K562 (cell line): ENCODE data around the gene KCNH2. TPM values are rescaled to one million over a fixed set of nuclear protein-coding genes. Genes with fewer than 3 reads are reported as not detected.

Source experiments
- ARID2 ChIP-seq: fragments of 450-650 bp; IDR thresholded peaks from 2 replicates; pipeline ENCODE4 v1.6.1; 2017; ENCODE audit warnings: antibody characterized with exemption, mild to moderate bottlenecking
- CCNT2 ChIP-seq: IDR thresholded peaks from 2 replicates; pipeline ENCODE4 v1.6.1; 2011; ENCODE audit warnings: borderline replicate concordance, low read depth, mild to moderate bottlenecking, moderate library complexity, mixed read lengths, low read length; ENCODE audit not compliant: insufficient read length; ENCODE audit errors: extremely low read depth
- CHD4 ChIP-seq: fragments of 200-600 bp; sonication (generic); IDR thresholded peaks from 3 replicates; pipeline ENCODE4 v1.6.1; 2012; ENCODE audit warnings: low read depth, mild to moderate bottlenecking, mixed read lengths, low read length, inconsistent platforms; ENCODE audit not compliant: insufficient read depth, insufficient replicate concordance, poor library complexity, severe bottlenecking
- FOSL1 ChIP-seq: fragments of 200-800 bp; sonication (Bioruptor generic); conservative IDR thresholded peaks from 2 replicates; pipeline ENCODE4 v1.6.1; 2016; ENCODE audit warnings: missing genetic modification characterization, missing compliant biosample characterization
- JUND ChIP-seq, 2 experiments: IDR thresholded peaks; 2 replicates in 1 of 2; 3 replicates in 1 of 2; pipeline ENCODE4 v1.6.1; 2011; ENCODE audit warnings: borderline replicate concordance in 2 of 2, low read depth in 2 of 2, low read length in 2 of 2, improper control_type of control experiment in 1 of 2, missing biosample characterization in 1 of 2, missing genetic modification characterization in 1 of 2, missing genetic modification reagents in 1 of 2
- STAT5B ChIP-seq: fragments of 250-450 bp; sonication (Bioruptor Pico); IDR thresholded peaks from 2 replicates; pipeline ENCODE4 v1.8.0; 2021; ENCODE audit warnings: mild to moderate bottlenecking, inconsistent platforms
- TCFL5 ChIP-seq: fragments of 250-450 bp; sonication (Bioruptor Pico); conservative IDR thresholded peaks from 2 replicates; pipeline ENCODE4 v1.6.1; 2021; ENCODE audit warnings: mild to moderate bottlenecking, moderate library complexity, matching md5 sums
- THRAP3 ChIP-seq: fragments of 450-650 bp; IDR thresholded peaks from 2 replicates; pipeline ENCODE4 v1.6.1; 2016; ENCODE audit warnings: mild to moderate bottlenecking, inconsistent platforms, borderline replicate concordance
- polyA plus RNA-seq, 8 experiments: library from polyadenylated mRNA; depleted of rRNA in 4 of 8; stranded (reverse) in 5 of 8; unstranded in 3 of 8; fragments of >200 nt; fragmentation: Nextera tagmentation in 2 of 8; fragmentation: Illumina TruSeq in 1 of 8; extraction: Ambion mirVana in 2 of 8; extraction: Trizol in 1 of 8; gene quantifications; 2 replicates each; pipeline versions ENCODE4 v1.2.1 to v1.2.3, GENCODE V29; 2011 to 2014; ENCODE audit warnings: inconsistent platforms in 1 of 8, missing spikeins in 1 of 8
- total RNA-seq, 7 experiments: library from RNA; depleted of rRNA in 6 of 7; stranded (reverse); fragments of >200 nt in 6 of 7; fragmentation: Illumina TruSeq in 2 of 7; extraction: Trizol in 2 of 7; gene quantifications; 2 replicates each; pipeline versions ENCODE4 v1.2.1 to v1.2.3, GENCODE V29; 2011 to 2021; ENCODE audit warnings: low replicate concordance in 1 of 7
- TF ChIP-seq, protein P1 (sequence below): IDR thresholded peaks from 2 replicates; pipeline ENCODE4 v1.6.1; 2012; ENCODE audit warnings: low read depth, low read length, improper control_type of control experiment, borderline replicate concordance
- TF ChIP-seq, protein P2 (sequence below): sonication (generic); formaldehyde crosslinking; IDR thresholded peaks from 2 replicates; pipeline ENCODE4 v1.9.0; 2022; ENCODE audit warnings: mild to moderate bottlenecking, missing genetic modification reagents
- TF ChIP-seq, protein P3 (sequence below): fragments of 450-650 bp; IDR thresholded peaks from 2 replicates; pipeline ENCODE4 v1.7.0; 2016; ENCODE audit warnings: borderline replicate concordance

The KCNH2 gene
- total and polyA plus RNA-seq, 9 of the 15 experiments (the other 6 are each of a cell fraction or from before 2014, with no cell fraction given) = 18.1 to 368 (median 218) TPM

- TF ChIP-seq, protein P1, sequence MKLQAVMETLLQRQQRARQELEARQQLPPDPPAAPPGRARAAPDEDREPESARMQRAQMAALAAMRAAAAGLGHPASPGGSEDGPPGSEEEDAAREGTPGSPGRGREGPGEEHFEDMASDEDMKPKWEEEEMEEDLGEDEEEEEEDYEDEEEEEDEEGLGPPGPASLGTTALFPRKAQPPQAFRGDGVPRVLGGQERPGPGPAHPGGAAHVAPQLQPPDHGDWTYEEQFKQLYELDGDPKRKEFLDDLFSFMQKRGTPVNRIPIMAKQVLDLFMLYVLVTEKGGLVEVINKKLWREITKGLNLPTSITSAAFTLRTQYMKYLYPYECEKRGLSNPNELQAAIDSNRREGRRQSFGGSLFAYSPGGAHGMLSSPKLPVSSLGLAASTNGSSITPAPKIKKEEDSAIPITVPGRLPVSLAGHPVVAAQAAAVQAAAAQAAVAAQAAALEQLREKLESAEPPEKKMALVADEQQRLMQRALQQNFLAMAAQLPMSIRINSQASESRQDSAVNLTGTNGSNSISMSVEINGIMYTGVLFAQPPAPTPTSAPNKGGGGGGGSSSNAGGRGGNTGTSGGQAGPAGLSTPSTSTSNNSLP = 0 out of 2 replicates have a peak, but pooled peaks have one; percentile 6
- TF ChIP-seq FOSL1 (tag) (peak; percentile 69; the same call in 1 of the 2 replicates), TCFL5 (no peak), STAT5B (CRISPR knock-in tag) (no peak), JUND (IDR thresholded peaks at IDR 0.05; ENCODE audit: borderline replicate concordance, low read depth, low read length) (peak; percentile 62), JUND (tag; IDR thresholded peaks at IDR 0.05; ENCODE audit: borderline replicate concordance, low read depth, low read length) (no peak; the same call in 2 of the 3 replicates), CCNT2 (no peak), THRAP3 (peak; percentile 62; the same call in 1 of the 2 replicates), CHD4 (peak; percentile 68), ARID2 (no peak)
- TF ChIP-seq, protein P2, sequence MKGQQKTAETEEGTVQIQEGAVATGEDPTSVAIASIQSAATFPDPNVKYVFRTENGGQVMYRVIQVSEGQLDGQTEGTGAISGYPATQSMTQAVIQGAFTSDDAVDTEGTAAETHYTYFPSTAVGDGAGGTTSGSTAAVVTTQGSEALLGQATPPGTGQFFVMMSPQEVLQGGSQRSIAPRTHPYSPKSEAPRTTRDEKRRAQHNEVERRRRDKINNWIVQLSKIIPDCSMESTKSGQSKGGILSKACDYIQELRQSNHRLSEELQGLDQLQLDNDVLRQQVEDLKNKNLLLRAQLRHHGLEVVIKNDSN = 0 out of 2 replicates have a peak, but pooled peaks have one; percentile 11
- TF ChIP-seq, protein P3, sequence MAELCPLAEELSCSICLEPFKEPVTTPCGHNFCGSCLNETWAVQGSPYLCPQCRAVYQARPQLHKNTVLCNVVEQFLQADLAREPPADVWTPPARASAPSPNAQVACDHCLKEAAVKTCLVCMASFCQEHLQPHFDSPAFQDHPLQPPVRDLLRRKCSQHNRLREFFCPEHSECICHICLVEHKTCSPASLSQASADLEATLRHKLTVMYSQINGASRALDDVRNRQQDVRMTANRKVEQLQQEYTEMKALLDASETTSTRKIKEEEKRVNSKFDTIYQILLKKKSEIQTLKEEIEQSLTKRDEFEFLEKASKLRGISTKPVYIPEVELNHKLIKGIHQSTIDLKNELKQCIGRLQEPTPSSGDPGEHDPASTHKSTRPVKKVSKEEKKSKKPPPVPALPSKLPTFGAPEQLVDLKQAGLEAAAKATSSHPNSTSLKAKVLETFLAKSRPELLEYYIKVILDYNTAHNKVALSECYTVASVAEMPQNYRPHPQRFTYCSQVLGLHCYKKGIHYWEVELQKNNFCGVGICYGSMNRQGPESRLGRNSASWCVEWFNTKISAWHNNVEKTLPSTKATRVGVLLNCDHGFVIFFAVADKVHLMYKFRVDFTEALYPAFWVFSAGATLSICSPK = no peak
- TF ChIP-seq, all 486 proteins: peak for 56
Observed at GRCh38 chr7:150927157-150927955, 50.8 kb downstream of the KCNH2 start (continued).
